Testis (tissue), 2 donors: ENCODE data around the gene ZNF408.

ENCODE experiments used
- POLR2A ChIP-seq: fragments of 450-650 bp; IDR thresholded peaks from one replicate; pipeline ENCODE4 v1.6.1; 2017; ENCODE audit warnings: antibody characterized with exemption, mild to moderate bottlenecking, moderate library complexity
- TF ChIP-seq, protein P1 (sequence below), 3 experiments: fragments of 450-650 bp in 2 of 3; fragments of 200-600 bp in 1 of 3; sonication (generic) in 1 of 3; IDR thresholded peaks; one replicate each; pipeline ENCODE4 v1.5.1; 2016 to 2019; ENCODE audit warnings: antibody characterized with exemption in 3 of 3, mild to moderate bottlenecking in 2 of 3, moderate library complexity in 1 of 3

DNA sequence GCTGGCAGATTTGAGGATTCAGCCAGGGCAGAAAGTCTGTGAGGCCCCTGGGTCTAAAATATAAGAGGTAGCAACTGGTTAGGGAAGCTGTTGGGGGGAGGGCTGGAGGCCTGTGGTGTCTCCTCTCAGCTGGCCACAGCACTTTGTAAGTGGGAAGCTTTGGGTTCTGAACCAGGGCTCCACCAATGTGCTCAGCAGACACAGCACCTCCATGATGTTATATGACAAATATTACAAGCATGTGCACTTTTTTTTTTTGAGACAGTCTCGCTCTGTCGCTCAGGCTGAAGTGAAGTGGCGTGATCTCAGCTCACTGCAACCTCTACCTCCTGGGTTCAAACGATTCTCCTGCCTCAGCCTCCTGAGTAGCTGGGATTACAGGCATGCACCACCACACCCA lies 8.4 kb upstream of the ZNF408 start:
- TF ChIP-seq, protein P1, sequence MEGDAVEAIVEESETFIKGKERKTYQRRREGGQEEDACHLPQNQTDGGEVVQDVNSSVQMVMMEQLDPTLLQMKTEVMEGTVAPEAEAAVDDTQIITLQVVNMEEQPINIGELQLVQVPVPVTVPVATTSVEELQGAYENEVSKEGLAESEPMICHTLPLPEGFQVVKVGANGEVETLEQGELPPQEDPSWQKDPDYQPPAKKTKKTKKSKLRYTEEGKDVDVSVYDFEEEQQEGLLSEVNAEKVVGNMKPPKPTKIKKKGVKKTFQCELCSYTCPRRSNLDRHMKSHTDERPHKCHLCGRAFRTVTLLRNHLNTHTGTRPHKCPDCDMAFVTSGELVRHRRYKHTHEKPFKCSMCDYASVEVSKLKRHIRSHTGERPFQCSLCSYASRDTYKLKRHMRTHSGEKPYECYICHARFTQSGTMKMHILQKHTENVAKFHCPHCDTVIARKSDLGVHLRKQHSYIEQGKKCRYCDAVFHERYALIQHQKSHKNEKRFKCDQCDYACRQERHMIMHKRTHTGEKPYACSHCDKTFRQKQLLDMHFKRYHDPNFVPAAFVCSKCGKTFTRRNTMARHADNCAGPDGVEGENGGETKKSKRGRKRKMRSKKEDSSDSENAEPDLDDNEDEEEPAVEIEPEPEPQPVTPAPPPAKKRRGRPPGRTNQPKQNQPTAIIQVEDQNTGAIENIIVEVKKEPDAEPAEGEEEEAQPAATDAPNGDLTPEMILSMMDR (IDR thresholded peaks at IDR 0.05), result no peak
- TF ChIP-seq POLR2A, result no peak
